UCSD-AML1 (cell line): ENCODE data around the gene SFXN2.
A peak's percentile ranks its signal among the peaks of the same experiment; 100 is the strongest.

Source experiments
- DNase-seq: peaks from one replicate; lab custom pipeline; 2025; ENCODE audit not compliant: unreplicated experiment; lab: John Stamatoyannopoulos, UW

The SFXN2 gene

GRCh38 chr10:102775201-102775934, 60.9 kb downstream of the SFXN2 start:
- DNase-seq = no peak

GRCh38 chr10:102775935-102776669, 61.7 kb downstream of the SFXN2 start:
- DNase-seq = peak; percentile 61

GRCh38 chr10:102776779-102777456, 62.5 kb downstream of the SFXN2 start:
- DNase-seq = no peak

GRCh38 chr10:102777711-102778453, 63.4 kb downstream of the SFXN2 start:
- no peak for DNase-seq

DNA sequence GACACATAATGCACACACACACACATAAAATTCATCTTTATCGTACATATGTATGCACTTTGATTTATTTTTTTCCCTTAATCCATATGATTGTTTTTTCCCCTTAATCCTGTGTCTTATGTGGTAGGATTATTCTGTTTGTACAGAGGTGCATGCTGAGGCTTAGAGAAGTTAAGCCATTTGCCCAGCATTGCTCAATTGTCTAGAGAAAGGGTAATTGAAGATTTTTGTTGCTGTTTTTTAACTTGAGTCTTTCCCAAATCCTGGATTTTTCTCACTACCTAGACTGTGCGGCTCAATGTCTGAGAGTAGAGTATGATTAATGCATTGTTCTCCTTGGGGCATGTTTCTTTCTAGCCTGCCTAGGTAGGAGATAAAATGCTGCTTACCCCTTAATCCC, 64.3 kb downstream of the SFXN2 start:
- no peak for DNase-seq

- no peak for DNase-seq
Observed at GRCh38 chr10:102779680-102780526, 65.5 kb downstream of the SFXN2 start.

GRCh38 chr10:102780527-102780808, 66.0 kb downstream of the SFXN2 start:
- no peak for DNase-seq

GRCh38 chr10:102781090-102781920, 66.9 kb downstream of the SFXN2 start:
- peak; percentile 65 for DNase-seq

DNA sequence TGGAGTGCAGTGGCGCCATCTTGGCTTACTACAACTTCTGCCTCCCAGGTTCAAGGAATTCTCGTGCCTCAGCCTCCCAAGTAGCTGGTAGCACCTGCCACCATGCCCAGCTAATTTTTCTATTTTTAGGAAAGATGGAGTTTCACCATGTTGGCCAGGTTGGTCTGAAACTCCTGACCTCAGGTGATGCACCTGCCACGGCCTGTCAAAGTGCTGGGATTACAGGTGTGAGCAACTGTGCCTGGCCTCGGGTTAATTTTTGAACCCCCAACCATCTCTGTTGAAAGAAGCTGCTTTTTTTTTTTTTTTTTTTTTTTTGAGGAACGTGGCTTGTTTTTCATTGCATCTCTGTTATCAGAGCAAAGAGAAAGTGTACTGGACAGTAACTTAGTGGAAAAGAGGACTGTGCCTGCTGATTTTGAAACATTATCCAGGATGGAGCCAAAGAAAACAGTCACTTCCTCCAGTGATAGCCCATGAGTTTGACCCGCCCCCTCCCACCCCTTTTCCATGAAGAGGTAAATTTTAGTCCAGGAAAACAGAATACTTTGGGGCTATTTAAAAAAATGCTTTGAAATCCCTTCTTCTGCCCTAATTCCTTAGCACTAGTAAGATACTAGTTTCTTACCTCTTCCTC, 67.6 kb downstream of the SFXN2 start:
- no peak for DNase-seq

DNA sequence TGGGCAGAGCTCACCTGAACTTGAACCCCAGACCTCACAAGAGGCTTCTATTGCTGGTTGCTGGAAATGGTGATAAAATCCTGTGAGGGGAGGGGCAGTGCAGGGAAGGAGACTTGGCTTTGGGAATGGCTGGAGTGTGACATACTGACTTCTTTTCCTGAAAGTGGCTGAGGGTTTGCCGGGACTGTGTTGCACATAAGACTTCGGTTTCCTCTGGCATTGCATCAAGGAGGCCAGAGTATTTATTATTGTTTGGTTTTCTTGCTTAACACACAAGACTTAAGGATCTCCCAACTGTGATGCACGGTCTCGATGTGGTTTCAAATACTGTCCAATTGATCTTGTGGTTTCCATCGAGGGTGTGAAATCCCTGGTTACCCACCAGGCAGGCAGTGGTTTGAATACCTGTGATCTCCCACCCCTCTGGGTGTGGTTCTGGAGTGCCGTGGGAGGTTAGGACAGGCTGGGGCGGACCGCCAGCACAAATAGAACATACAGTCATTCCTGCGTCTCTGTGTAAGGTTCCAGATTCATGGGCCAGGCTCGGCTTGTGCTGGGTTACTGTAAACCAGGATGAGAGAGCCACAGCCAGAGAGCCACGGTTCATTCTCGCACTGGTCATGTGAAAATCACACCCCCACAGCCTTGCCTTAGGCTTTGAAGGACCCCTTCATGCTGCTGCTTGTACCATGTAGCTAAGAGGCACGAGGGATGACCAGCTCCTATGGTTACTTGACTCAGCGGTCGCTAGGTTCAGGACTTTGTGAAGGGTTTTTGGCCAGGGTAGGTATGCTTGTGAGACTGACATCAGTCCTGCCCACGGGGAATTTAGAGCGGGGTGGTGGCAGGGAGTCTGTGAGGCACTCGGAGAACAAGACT, 68.5 kb downstream of the SFXN2 start:
- DNase-seq = no peak

DNA sequence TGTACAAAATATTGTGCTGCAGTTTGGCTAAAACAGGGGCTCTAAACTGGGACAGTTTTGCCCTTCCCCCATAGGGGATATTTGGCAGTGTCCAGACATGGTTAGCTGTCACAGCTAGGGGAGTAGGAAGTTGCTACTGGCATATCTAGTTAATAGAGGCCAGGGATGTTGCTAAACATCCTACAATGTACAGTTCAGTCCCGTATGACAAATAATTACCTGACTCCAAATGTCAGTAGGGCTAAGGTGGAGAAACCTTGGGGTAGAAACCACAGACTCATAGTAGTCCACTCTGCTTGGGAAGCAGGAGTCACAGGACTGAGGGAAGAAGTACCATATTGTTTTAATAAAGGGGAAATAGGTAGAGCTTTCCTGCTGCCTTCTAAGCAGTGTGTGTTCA, 69.1 kb downstream of the SFXN2 start:
- DNase-seq = no peak

DNA sequence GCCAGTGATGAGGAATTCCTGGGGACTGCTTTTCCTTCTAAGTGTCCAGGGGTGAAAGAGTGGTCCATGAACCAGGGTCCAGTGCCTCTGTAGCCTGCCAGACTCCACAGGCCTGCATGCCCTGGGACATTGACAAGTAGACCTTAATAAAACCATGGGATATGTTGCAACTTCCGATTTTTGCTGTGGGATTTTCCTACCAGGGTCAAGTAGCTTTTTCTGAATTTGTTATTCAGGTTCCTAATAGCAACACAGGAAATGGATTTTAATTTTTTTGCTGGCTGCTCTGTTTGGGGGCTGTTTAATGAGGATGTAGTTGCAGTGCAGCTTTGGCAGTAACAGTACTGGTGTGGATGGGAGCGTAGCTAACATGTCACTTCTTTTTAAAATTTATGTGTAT, 71.4 kb downstream of the SFXN2 start:
- peak; percentile 38 for DNase-seq

GRCh38 chr10:102791754-102792395, 77.4 kb downstream of the SFXN2 start:
- no peak for DNase-seq
